IPS-18a (cell line): ENCODE measurements around the gene HTR7.

Source experiments
- H3K27ac ChIP-seq: one replicate; pipeline ENCODE4 v1.5.1; 2013; ENCODE audit warnings: low read length
- H3K27me3 ChIP-seq: one replicate; pipeline ENCODE4 v1.6.1; 2013; ENCODE audit warnings: mild to moderate bottlenecking, low read length; ENCODE audit not compliant: control insufficient read depth, insufficient read depth
- H3K36me3 ChIP-seq: one replicate; pipeline ENCODE4 v1.6.1; 2013; ENCODE audit warnings: low read depth, low read length; ENCODE audit not compliant: control insufficient read depth
- H3K4me1 ChIP-seq: one replicate; pipeline ENCODE4 v1.6.1; 2013; ENCODE audit warnings: low read depth, low read length; ENCODE audit not compliant: control insufficient read depth
- H3K4me3 ChIP-seq: one replicate; pipeline ENCODE4 v1.5.1; 2013; ENCODE audit warnings: low read length
- H3K9ac ChIP-seq: one replicate; pipeline ENCODE4 v1.6.1; 2013; ENCODE audit warnings: mild to moderate bottlenecking, low read length, moderate library complexity
- H3K9me3 ChIP-seq: one replicate; pipeline ENCODE4 v1.6.1; 2013; ENCODE audit warnings: low read depth, low read length; ENCODE audit not compliant: control insufficient read depth

The HTR7 gene

GRCh38 chr10:90879062-90879461 is 21.2 kb upstream of the HTR7 start:
- no peaks in the 10 kb centered on the region for H3K4me1 ChIP-seq
- H3K27me3 ChIP-seq, result no peaks in the 10 kb centered on the region
- peaks cover 66% of the 10 kb centered on the region for H3K36me3 ChIP-seq
- H3K9ac ChIP-seq, result no peak overlapping the region
- no peaks in the 10 kb centered on the region for H3K9me3 ChIP-seq
- H3K27ac ChIP-seq, result no peak overlapping the region
- H3K4me3 ChIP-seq, result no peak overlapping the region

DNA sequence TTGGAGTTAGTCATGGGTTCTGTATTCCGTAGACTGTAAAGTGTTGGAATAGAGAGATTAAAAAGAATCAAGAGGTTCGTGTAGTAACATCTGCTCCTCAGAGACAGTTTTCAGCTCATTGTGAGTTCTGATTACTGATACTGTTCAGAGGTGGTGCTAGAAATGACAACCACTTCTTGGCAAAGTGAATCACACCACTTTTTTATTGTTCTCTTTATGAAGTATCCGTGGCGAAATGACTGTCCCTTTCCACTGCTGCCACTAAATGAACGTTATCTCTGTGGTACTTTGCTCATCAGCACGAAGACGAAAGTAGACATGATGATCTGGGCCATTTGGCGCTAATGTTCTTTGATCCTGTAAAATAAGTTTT is 14.8 kb upstream of the HTR7 start:
- H3K4me3 ChIP-seq, result peak overlapping the region; percentile 86
- peak overlapping the region; percentile 86 for H3K9ac ChIP-seq
- no peaks in the 10 kb centered on the region for H3K27me3 ChIP-seq
- H3K27ac ChIP-seq, result no peak overlapping the region
- peaks cover 20% of the 10 kb centered on the region for H3K36me3 ChIP-seq
- peaks cover 10% of the 10 kb centered on the region for H3K4me1 ChIP-seq
- no peaks in the 10 kb centered on the region for H3K9me3 ChIP-seq

DNA sequence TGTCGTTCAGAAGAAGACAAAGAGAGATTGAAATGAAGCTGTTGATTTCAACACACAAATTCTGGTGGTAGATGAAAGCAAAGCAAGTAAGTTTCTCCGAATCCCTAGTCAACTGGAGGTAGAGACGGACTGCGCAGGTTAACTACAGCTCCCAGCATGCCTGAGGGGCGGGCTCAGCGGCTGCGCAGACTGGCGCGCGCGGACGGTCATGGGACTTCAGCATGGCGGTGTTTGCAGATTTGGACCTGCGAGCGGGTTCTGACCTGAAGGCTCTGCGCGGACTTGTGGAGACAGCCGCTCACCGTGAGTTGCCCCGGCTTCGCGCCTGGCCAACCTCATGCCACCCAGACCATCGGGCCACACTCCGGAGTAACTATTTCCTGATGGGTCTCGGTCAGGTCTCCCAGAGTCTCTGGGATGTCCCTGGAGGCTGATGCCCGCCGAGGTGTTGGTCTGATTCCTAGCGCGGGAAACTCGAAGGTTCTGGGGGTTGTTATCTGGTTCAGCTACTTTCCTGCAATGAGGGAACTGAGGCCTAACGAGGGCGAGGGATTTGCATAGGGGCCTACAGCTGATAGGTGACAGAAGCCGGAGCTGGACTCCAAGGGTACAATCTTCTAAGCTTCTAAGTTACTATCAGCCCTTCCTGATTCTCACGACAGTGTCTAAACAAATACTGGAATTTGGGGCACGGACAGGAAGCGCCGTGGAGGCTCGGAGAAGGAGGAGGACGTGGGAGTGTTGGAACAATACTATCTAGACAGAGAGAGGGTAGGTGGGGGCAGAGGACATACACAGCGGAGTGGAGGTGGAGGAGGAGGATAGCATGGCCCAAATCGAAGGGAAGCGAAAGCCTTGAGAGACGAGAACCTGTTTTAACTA is 14.2 kb upstream of the HTR7 start, which contains the start of gene RPP30:
Gene RPP30, plus strand, starts transcription at position 209 of the 882 bp plus-strand sequence. Its CDS starts 13 bp downstream, at position 222.
- Histone ChIP-seq H3K9me3 (no peaks in the 10 kb centered on the region), H3K9ac (peak within 1 kb of the TSS; percentile 86), H3K4me1 (peaks cover 10% of the 10 kb centered on the region), H3K27ac (peak within 1 kb of the TSS; percentile 65), H3K27me3 (no peaks in the 10 kb centered on the region), H3K36me3 (peaks cover 16% of the 10 kb centered on the region), H3K4me3 (peak within 1 kb of the TSS; percentile 86)

DNA sequence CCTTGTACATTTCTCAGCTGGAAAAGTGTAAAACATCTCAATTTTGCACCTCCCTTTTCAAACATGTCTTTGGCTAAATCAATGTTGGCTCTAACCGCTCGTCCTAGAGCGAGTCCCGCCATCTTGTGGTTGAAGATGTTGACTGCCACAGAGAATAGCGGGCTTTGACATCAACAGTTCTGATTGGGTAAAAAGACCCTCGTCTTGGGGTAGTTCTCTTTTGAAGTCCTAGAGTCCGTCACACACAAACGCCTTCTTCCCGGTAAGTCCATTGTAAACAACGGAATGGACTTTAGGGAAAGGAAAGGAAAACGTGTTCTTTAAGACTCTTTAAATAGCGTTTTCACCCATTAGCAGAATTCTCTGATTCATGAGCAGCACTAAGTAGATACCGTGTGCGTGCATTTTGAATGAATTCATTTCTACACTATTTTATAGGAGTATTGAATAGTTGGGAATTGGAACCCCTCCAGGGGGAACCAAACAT is 13.5 kb upstream of the HTR7 start:
- peak overlapping the region; percentile 86 for H3K9ac ChIP-seq
- H3K9me3 ChIP-seq, result no peaks in the 10 kb centered on the region
- H3K27ac ChIP-seq, result no peak overlapping the region
- H3K36me3 ChIP-seq, result peaks cover 10% of the 10 kb centered on the region
- H3K4me1 ChIP-seq, result peaks cover 10% of the 10 kb centered on the region
- no peaks in the 10 kb centered on the region for H3K27me3 ChIP-seq
- peak overlapping the region; percentile 86 for H3K4me3 ChIP-seq

DNA sequence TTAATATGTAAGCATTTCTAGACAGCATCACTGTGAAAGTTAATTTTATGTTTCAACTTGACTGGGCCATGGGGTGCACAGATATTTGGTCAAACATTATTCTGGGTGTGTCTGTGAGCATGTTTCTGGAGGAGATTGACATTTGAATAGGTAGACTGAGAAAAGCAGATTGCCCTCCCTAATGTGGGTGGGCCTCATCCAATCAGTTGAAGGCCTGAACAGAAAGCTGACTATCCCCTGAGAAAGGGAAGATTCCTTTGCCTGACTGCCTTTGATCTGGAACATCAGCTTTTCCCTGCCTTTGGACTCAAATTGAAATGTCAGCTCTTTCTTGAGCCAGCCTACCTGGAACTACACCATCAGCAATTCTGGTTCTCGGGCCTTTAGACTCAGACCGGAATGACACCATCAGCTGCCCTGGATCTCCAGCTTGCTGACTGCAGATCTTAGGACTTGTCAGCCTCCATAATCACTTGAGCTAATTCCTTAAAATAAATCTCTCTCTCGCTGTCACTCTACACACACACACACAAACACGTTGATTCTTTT is 8.3 kb upstream of the HTR7 start:
- no peak overlapping the region for H3K9ac ChIP-seq
- H3K27ac ChIP-seq, result no peak overlapping the region
- no peaks in the 10 kb centered on the region for H3K9me3 ChIP-seq
- H3K27me3 ChIP-seq, result no peaks in the 10 kb centered on the region
- H3K4me1 ChIP-seq, result peaks cover 6% of the 10 kb centered on the region
- no peaks in the 10 kb centered on the region for H3K36me3 ChIP-seq
- H3K4me3 ChIP-seq, result no peak overlapping the region

GRCh38 chr10:90865401-90865800 is 7.6 kb upstream of the HTR7 start:
- Histone ChIP-seq H3K36me3 (no peaks in the 10 kb centered on the region), H3K9me3 (no peaks in the 10 kb centered on the region), H3K4me1 (peaks cover 3% of the 10 kb centered on the region), H3K27me3 (no peaks in the 10 kb centered on the region), H3K4me3 (no peak overlapping the region), H3K9ac (no peak overlapping the region), H3K27ac (no peak overlapping the region)

DNA sequence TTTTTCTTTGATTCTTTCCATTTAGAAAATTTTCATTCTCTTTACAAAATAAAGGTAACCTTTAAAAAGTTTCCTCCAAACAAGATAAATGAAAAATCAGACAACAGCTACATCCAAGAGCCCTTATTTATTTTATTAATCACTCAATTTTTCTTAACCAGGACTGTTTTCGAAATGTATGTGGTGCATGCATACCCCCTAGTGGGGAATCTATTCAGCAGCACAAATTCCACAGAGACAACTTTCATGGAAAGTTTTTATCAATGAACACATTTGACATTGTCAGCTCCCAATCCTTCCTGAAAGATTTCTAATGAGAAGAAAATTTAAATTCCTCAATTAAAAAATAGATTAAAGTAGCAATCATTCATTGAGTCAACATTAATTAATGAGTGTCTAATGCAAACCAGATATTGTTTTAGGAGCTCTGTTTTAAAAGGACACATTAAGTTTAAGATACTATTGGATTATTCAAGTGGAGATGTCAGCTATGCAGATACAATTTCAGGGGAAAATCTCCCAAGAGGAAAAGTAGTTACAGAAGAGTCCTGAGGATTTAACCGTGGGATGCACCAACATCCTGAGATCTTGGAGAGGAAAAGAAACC is 5.2 kb upstream of the HTR7 start:
- H3K4me1 ChIP-seq, result peaks cover 9% of the 10 kb centered on the region
- H3K27me3 ChIP-seq, result peaks cover 7% of the 10 kb centered on the region

DNA sequence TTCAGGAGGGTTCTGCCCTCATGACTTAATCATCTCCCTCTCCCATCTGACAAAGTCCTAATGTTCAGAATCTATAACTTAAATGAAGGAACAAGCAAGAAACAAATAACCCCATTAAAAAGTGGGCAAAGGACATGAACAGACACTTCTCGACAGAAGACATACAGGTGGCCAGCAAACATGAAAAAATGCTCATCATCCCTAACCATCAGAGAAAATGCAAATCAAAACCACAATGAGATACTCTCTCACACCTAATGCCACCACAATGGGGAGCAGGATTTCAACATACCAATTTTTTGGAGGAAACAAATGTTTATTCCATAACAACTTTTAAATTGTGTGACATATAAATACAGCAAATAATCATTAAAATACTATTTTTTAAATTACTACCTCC is 3.0 kb upstream of the HTR7 start:
- peaks cover 9% of the 10 kb centered on the region for H3K4me1 ChIP-seq
- H3K27me3 ChIP-seq, result peaks cover 23% of the 10 kb centered on the region
- no peaks in the 10 kb centered on the region for H3K36me3 ChIP-seq
- H3K27ac ChIP-seq, result no peak overlapping the region
- no peak overlapping the region for H3K9ac ChIP-seq
- H3K9me3 ChIP-seq, result no peaks in the 10 kb centered on the region
- H3K4me3 ChIP-seq, result no peak overlapping the region

More for the DNA sequence above, 5.2 kb upstream of the HTR7 start:
- Histone ChIP-seq H3K9me3 (no peaks in the 10 kb centered on the region), H3K4me3 (no peak overlapping the region), H3K27ac (no peak overlapping the region), H3K9ac (no peak overlapping the region), H3K36me3 (no peaks in the 10 kb centered on the region)

GRCh38 chr10:90859321-90859751 is 1.5 kb upstream of the HTR7 start:
- H3K27ac ChIP-seq, result no peak overlapping the region
- no peak overlapping the region for H3K9ac ChIP-seq
- H3K4me1 ChIP-seq, result peaks cover 21% of the 10 kb centered on the region
- H3K9me3 ChIP-seq, result no peaks in the 10 kb centered on the region
- no peak overlapping the region for H3K4me3 ChIP-seq
- H3K36me3 ChIP-seq, result no peaks in the 10 kb centered on the region
- H3K27me3 ChIP-seq, result peaks cover 28% of the 10 kb centered on the region

DNA sequence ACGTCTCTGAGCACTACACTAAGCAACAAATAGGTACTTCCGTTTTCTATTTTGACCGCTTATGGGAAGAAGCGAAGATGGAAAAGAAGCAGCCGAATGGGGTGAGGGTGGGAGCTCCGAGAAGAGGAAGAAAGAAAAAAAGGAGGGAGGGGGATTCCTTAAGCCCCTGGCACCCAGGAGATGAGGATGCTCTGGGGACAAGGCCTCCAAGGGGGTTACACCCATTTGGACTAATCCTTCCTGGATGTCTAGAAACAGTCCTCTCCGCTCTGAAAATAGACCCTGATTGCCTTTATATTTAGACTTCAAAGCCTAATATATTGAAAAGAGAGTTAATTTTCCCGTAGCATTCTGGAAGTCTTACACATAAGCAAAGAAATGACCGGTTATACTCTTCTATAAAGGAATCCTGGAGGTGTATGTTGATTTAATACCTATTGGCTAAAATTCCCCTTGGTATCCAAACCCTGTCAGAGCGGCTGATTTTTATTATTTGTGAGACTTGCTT is 676 bp upstream of the HTR7 start:
- Histone ChIP-seq H3K9ac (peak overlapping the region; percentile 70), H3K4me1 (peaks cover 23% of the 10 kb centered on the region), H3K9me3 (no peaks in the 10 kb centered on the region), H3K27ac (no peak overlapping the region), H3K4me3 (peak overlapping the region; percentile 86), H3K27me3 (peaks cover 28% of the 10 kb centered on the region), H3K36me3 (no peaks in the 10 kb centered on the region)

DNA sequence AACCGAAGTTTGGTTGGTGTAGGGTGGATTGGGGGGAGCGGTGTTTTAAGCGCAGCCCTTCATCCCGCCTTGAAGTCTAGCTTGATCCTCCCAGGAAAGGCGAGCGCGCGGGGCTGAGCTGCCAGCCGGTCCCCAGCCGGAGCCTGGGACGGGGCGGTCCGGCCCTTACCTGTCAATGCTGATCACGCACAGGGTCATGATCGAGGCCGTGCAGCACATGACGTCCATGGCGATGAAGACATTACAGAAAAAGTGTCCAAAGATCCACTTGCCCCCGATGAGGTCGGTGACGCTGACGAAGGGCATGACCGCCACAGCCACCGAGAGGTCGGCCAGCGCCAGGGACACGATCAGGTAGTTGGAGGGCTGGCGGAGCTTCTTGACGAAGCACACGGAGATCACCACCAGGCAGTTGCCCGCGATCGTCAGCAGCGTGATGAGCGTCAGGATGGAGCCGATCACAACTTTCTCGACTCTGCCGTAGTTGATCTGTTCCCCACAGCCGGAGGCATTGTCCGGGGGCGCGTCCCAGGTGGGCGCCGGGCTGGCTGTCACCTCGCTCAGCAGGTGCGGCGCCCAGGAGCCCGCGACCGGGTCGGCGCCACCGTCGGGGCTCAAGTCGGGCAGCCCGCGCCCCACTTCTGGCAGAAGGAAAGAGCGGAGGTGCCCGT is 740 bp downstream of the HTR7 start:
- Histone ChIP-seq H3K27me3 (peaks cover 28% of the 10 kb centered on the region), H3K36me3 (no peaks in the 10 kb centered on the region), H3K9me3 (no peaks in the 10 kb centered on the region), H3K27ac (no peak overlapping the region), H3K9ac (peak overlapping the region; percentile 29), H3K4me3 (peak overlapping the region; percentile 85), H3K4me1 (peaks cover 23% of the 10 kb centered on the region)
